T-cell (primary cell): ENCODE results near the gene ZNF211. TPM values are rescaled to one million over a fixed set of nuclear protein-coding genes. Genes with fewer than 3 reads are reported as not detected.

ENCODE experiments used
- ATAC-seq, 4 experiments: fragments of 200-7000 bp in 3 of 4; fragments of 150-1000 bp in 1 of 4; cut with Tn5 transposase; replicated peaks in 1 of 4; 1 replicate in 3 of 4; 2 replicates in 1 of 4; pipeline ENCODE4 v1.10.0; 2021; ENCODE audit warnings: moderate library complexity in 3 of 4, mild to moderate bottlenecking in 2 of 4, moderate number of reproducible peaks in 1 of 4
- CTCF ChIA-PET, 2 donors: fragments of 300-600 bp; sonication (Branson Sonifier 250); formaldehyde crosslinking; loops; one replicate each; lab custom pipeline; 2022; ENCODE audit warnings: antibody characterized with exemption in 2 of 2; lab: Charles Lee
- POLR2A ChIA-PET, 2 donors: fragments of 300-600 bp; sonication (Branson Sonifier 250); formaldehyde crosslinking; loops; one replicate each; lab custom pipeline; 2022; ENCODE audit warnings: antibody characterized with exemption in 2 of 2; lab: Charles Lee
- DNase-seq, 35 experiments: peaks; one replicate each; pipeline versions ENCODE4 v3.0.0 to v3.0.0-alpha.2; 2013 to 2023
- H3K27ac ChIP-seq: one replicate; pipeline ENCODE4 v1.5.1; 2013; ENCODE audit warnings: low read length
- H3K27me3 ChIP-seq, 2 experiments: replicated peaks in 1 of 2; 1 replicate in 1 of 2; 2 replicates in 1 of 2; pipeline versions ENCODE4 v1.6.1 to v1.7.0; 2013; ENCODE audit warnings: low read length in 1 of 2, mixed read lengths in 1 of 2; ENCODE audit not compliant: control insufficient read depth in 2 of 2, insufficient read depth in 2 of 2; ENCODE audit errors: extremely low read depth in 1 of 2
- H3K36me3 ChIP-seq, 2 donors: 1 replicate in 1 of 2; 2 replicates in 1 of 2; pipeline versions ENCODE4 v1.6.1 to v1.7.0; 2013; ENCODE audit warnings: low read length in 1 of 2; ENCODE audit not compliant: control insufficient read depth in 2 of 2, insufficient read depth in 1 of 2; ENCODE audit errors: extremely low read depth in 1 of 2
- H3K4me1 ChIP-seq, 2 experiments: 1 replicate in 1 of 2; 2 replicates in 1 of 2; pipeline versions ENCODE4 v1.6.1 to v1.7.0; 2013; ENCODE audit warnings: low read length in 2 of 2, mixed read lengths in 1 of 2; ENCODE audit not compliant: insufficient read depth in 2 of 2, control insufficient read depth in 1 of 2; ENCODE audit errors: extremely low read depth in 1 of 2
- H3K4me3 ChIP-seq, 2 donors: 1 replicate in 1 of 2; 2 replicates in 1 of 2; pipeline versions ENCODE4 v1.5.1 to v1.7.0; 2013; ENCODE audit warnings: mild to moderate bottlenecking in 2 of 2, low read length in 1 of 2, moderate library complexity in 1 of 2; ENCODE audit not compliant: control insufficient read depth in 1 of 2; ENCODE audit errors: extremely low read depth in 1 of 2
- H3K9me3 ChIP-seq: 2 replicates; pipeline ENCODE4 v1.7.0; 2013
- H3K27ac Mint-ChIP-seq, 2 donors: one replicate each; pipeline ENCODE4 v1.8.0; 2020 to 2021; ENCODE audit warnings: mild to moderate bottlenecking in 2 of 2, mixed read lengths in 2 of 2
- H3K27me3 Mint-ChIP-seq, 2 donors: one replicate each; pipeline ENCODE4 v1.8.0; 2021 to 2022; ENCODE audit warnings: mixed read lengths in 2 of 2
- H3K36me3 Mint-ChIP-seq: one replicate; pipeline ENCODE4 v1.8.0; 2021; ENCODE audit warnings: mixed read lengths
- H3K4me1 Mint-ChIP-seq, 3 donors: one replicate each; pipeline ENCODE4 v1.8.0; 2020 to 2022; ENCODE audit warnings: mixed read lengths in 3 of 3, mild to moderate bottlenecking in 1 of 3
- H3K4me3 Mint-ChIP-seq, 3 donors: one replicate each; pipeline ENCODE4 v1.8.0; 2020 to 2022; ENCODE audit warnings: mild to moderate bottlenecking in 3 of 3, mixed read lengths in 3 of 3, moderate library complexity in 3 of 3
- H3K9me3 Mint-ChIP-seq, 3 donors: one replicate each; pipeline ENCODE4 v1.8.0; 2020 to 2022; ENCODE audit warnings: mixed read lengths in 3 of 3
- WGBS: methylation state at CpG from one replicate; pipeline ENCODE4 v1.1.5; 2013; ENCODE audit warnings: missing lambda C conversion rate; ENCODE audit not compliant: insufficient coverage; 5-methylcytosine and 5-hydroxymethylcytosine counted together
- total RNA-seq, 35 experiments: library from RNA in 6 of 35; stranded (reverse) in 6 of 35; fragments of 120-200 nt in 1 of 35; gene quantifications; one replicate each; pipeline versions ENCODE4 v1.2.1 to v1.2.4 and lab custom pipeline; 2013 to 2026

Gene ZNF211
- total RNA-seq (10 to 100 TPM; 30.7 to 40.5 (median 34.7) TPM), total RNA-seq (lab: John Stamatoyannopoulos, UW) (7.0 to 82.8 (median 43.6) reads per million in 29 experiments)
- 35.8 TPM for total RNA-seq (2013)

DNA sequence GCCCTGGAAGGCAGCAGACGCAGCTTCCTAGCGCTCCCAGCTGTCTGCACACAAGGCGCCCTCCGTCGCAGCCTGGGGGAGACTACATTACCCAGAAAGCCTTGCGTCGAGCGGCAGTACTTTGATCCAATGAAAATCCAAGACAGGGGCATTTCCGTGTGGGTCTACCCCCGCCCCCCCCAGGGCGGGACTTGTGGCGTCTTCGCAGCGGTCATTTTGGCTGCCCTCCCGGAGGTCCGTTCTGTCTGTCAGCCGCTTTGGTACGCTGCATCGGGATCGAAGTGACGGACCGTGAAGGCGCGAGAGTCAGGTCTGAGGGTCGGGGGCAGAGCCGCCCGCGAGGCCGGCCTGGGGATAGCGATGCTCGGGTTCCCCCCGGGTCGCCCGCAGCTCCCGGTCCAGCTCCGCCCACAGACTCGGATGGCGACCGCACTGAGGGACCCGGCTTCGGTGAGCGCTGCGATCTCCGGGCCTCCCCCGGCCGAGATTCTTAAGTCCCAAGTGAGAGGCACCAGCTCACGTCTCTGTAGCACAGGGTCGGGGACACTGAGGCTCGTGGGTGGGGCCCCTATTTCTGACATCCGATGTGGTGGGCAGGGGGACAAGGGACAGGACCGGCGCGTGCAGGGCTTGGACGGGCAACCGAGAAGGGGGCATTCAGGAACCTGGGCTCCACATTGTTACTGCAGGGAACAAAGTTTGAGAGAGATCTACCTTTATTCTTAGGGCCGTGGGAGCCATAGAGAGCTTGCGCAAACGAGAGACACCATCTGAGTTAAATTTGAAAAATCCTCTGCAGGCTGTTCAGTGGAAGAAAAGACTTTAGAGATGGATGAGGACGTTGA is at the start of gene ZNF211:
TSS of gene ZNF211 (plus strand) at position 182 of the 845 bp plus-strand sequence. CDS start at position 361, 179 bp downstream.
- ChIA-PET POLR2A (interaction anchor here (0.6 to 1.0 kb wide), 2 partner anchors 94 kb away, joined by 3 read pairs; partner anchors contain the start of gene ZNF671 (in 2 of the 2)), CTCF (interaction anchor here (1.0 kb wide), 2 partner anchors 19 to 49 kb away, joined by 3 to 5 read pairs; partner anchors contain the start of genes ZNF134 (in 1 of the 2) and ZNF551 (in 1 of the 2))
- peak within 1 kb of the TSS; percentile 72 for H3K27ac ChIP-seq
- peak within 1 kb of the TSS; percentile 86 to 95 (median 93) for H3K4me3 Mint-ChIP-seq
- WGBS, result under 1% methylated on average over 51 of the region's 59 CpGs
- no peaks in the 10 kb centered on the region for H3K27me3 Mint-ChIP-seq
- H3K9me3 ChIP-seq, result peaks cover 2% of the 10 kb centered on the region
- H3K36me3 Mint-ChIP-seq, result peaks cover 46% of the 10 kb centered on the region
- DNase-seq (peak; percentile 76 to 93 (median 85)), ATAC-seq (peak; percentile 99 to 100 (median 100))
- peaks cover 17 to 42% (median 32%) of the 10 kb centered on the region in 3 donors for H3K9me3 Mint-ChIP-seq
- peaks cover 25 to 32% (median 30%) of the 10 kb centered on the region in 3 donors for H3K4me1 Mint-ChIP-seq
- peak within 1 kb of the TSS; percentile 92 to 98 for H3K4me3 ChIP-seq
- H3K4me1 ChIP-seq, result peaks cover 4 to 15% of the 10 kb centered on the region in 2 experiments
- peak within 1 kb of the TSS; percentile 86 to 90 for H3K27ac Mint-ChIP-seq
- H3K36me3 ChIP-seq, result peaks cover 0 to 31% of the 10 kb centered on the region in 2 donors
- H3K27me3 ChIP-seq, result no peaks in the 10 kb centered on the region

DNA sequence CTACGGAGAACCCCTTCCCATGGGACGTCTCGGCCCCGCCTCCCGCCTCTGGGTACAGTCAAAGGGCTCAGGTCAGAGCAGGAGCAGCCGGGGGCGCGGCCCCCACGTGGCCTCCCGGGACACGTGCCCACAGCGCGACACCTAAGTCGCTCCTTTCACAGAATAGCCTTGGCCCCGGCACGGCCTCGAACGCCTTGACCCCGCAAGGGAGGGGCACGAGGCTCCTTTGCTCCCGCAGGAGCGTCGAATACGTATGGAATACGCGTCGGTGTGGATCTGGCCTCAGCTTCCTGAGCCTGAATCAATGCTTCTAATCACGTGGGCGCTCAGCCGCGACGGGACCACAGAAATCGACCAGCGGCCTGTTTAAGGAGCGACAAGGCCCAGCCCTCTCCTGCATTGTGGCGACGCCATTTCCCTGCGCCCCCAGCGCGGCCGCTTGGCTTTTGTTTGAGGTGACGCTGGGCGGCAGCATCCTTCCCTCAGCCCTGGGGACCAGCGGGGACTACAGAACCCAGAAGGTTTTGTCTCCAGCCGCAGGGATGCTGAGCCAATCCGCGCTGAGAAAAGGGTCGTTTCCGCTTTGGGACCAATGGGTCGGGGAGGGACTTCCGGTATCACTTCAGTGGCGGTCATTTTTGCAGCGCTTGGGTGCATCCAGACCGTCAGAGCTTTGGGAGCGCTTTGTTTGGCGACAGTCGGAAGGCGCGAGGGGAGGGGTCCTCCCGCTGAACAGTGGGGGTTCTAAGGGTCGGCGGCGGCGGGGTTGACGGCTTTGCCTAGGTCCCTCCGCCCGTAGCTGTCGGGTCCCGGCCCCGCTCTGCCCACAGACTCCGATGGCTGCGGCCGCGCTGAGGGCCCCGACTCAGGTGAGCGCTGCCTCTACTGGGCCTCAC is 49.2 kb upstream of the ZNF211 start, which contains the start of gene ZIK1:
TSS of gene ZIK1 (plus strand) at position 625 of the 896 bp plus-strand sequence. CDS start at position 837, 212 bp downstream.
- H3K4me1 Mint-ChIP-seq, result peaks cover 24 to 25% (median 24%) of the 10 kb centered on the region in 3 donors
- H3K36me3 Mint-ChIP-seq, result peaks cover 49% of the 10 kb centered on the region
- Histone ChIP-seq H3K27me3 (peaks cover 0 to 7% of the 10 kb centered on the region in 2 experiments), H3K36me3 (peaks cover 0 to 7% of the 10 kb centered on the region in 2 donors), H3K4me1 (peaks cover 2 to 27% of the 10 kb centered on the region in 2 experiments), H3K27ac (peak within 1 kb of the TSS; percentile 63), H3K4me3 (peak within 1 kb of the TSS; percentile 69 to 72), H3K9me3 (peaks cover 2% of the 10 kb centered on the region)
- peak; percentile 90 to 94 (median 94) for ATAC-seq
- ChIA-PET CTCF (no interaction called here), POLR2A (interaction anchor here in 1 of 2 donors (0.7 kb wide), 1 partner anchor 475 kb away, joined by 3 read pairs; no protein-coding TSS in a partner anchor)
- H3K27ac Mint-ChIP-seq, result peak within 1 kb of the TSS; percentile 72 to 86
- peak within 1 kb of the TSS; percentile 91 to 98 (median 91) for H3K4me3 Mint-ChIP-seq
- peaks cover 27 to 57% (median 47%) of the 10 kb centered on the region in 3 donors for H3K9me3 Mint-ChIP-seq
- H3K27me3 Mint-ChIP-seq, result no peaks in the 10 kb centered on the region
- DNase-seq, result peak; percentile 71 to 93 (median 84)
- WGBS, result 7% methylated on average over 70 of the region's 76 CpGs

DNA sequence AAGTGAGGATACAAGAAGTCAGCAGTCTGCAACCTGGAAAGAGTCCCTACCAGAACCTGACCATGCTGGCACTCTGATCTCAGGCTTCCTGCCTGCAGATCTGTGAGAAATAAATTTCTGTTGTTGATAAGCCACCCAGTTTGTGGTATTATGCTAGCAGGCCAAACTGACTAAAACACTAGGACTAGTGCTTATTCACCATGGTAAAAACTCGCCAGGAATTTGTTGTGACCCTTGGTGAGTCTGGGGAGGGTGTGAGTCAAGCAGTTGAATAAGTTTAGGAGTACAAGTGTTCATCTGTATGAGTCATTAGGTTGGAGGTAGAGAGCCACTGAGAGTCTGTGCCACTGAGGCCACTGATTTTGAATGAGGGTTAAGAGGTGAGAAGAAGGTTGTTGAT is 45.4 kb upstream of the ZNF211 start:
- Mint-ChIP-seq H3K36me3 (peaks cover 75% of the 10 kb centered on the region), H3K27me3 (no peaks in the 10 kb centered on the region), H3K27ac (no peak overlapping the region), H3K4me1 (peaks cover 19 to 20% (median 19%) of the 10 kb centered on the region in 3 donors), H3K9me3 (peaks cover 29 to 68% (median 62%) of the 10 kb centered on the region in 3 donors), H3K4me3 (no peak overlapping the region)
- ATAC-seq, result no peak
- H3K36me3 ChIP-seq, result peaks cover 6 to 27% of the 10 kb centered on the region in 2 donors
- 75% methylated on average over 1 of the region's 1 CpG for WGBS
- peaks cover 0 to 7% of the 10 kb centered on the region in 2 experiments for H3K27me3 ChIP-seq
- no peak for DNase-seq
- CTCF ChIA-PET, result no interaction called here
- peaks cover 2 to 21% of the 10 kb centered on the region in 2 experiments for H3K4me1 ChIP-seq
- H3K4me3 ChIP-seq, result no peak overlapping the region
- H3K9me3 ChIP-seq, result peaks cover 22% of the 10 kb centered on the region
- POLR2A ChIA-PET, result no interaction called here
- no peak overlapping the region for H3K27ac ChIP-seq

DNA sequence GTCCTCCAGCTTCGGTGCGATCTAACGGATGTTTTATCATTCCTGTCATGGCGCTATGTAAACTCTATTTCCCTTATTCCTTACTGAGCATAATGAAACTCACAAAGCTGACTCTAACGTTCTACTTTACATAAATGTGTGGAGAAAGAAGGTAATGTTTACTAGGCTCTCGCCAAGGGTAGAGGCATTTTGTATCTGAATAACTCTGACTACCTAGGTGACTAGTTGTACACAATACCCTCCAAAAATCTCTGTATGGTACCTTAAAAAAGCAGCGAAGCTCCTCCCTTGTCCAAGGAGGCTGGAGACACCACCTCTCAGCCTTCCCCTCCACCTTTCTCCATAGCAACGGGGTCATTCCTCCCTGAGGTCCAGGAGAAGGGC is 33.6 kb upstream of the ZNF211 start:
- CTCF ChIA-PET, result no interaction called here
- ATAC-seq, result peak in 1 of 4 experiments; percentile 12
- POLR2A ChIA-PET, result no interaction called here

DNA sequence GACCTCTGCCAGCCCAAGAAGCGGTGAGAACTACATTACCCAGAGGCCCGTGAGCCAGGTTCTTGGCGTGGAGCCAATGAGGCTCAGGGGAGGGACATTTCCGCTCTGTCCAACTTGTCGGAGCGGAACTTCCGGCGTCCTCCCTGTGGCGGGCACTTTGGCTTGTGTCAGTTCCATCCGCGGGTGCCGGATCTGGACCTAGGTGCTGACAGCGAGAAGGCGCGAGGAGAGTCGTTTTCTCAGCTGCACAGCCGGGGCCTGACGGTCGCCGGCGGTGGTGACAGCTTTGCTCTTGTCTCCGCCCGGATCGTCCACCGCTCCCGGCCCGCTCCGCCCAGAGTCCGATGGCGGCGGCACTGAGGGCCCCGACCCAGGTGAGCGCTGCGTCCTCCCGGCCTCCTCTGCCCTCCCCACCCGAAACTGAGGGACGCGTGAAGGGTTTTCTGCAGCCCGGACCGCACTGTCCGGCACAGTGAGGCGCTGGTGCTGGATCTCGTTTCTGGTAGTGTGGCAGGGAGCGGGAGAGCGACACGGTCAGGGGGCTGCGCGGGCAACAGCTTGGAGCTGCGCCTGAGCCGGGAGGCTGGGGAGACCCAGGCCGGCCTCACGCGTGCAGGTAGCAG is 33.1 kb upstream of the ZNF211 start, which contains the start of gene ZNF530:
TSS of gene ZNF530 (plus strand) at position 125 of the 623 bp plus-strand sequence. CDS start 4,461 bp downstream, outside the sequence.
- Mint-ChIP-seq H3K9me3 (peaks cover 36 to 50% (median 40%) of the 10 kb centered on the region in 3 donors), H3K4me1 (peaks cover 25 to 27% (median 25%) of the 10 kb centered on the region in 3 donors), H3K27me3 (no peaks in the 10 kb centered on the region), H3K4me3 (peak within 1 kb of the TSS; percentile 73 to 88 (median 85)), H3K36me3 (peaks cover 41% of the 10 kb centered on the region), H3K27ac (peak within 1 kb of the TSS; percentile 84 to 91)
- peaks cover 6% of the 10 kb centered on the region for H3K9me3 ChIP-seq
- H3K4me3 ChIP-seq, result peak within 1 kb of the TSS; percentile 76 to 98
- no peaks in the 10 kb centered on the region for H3K27me3 ChIP-seq
- POLR2A ChIA-PET, result no interaction called here
- peak; percentile 39 to 89 (median 69) for DNase-seq
- CTCF ChIA-PET, result no interaction called here
- peaks cover 5 to 9% of the 10 kb centered on the region in 2 donors for H3K36me3 ChIP-seq
- ATAC-seq, result peak; percentile 92 to 99 (median 98)
- H3K4me1 ChIP-seq, result peaks cover 2 to 16% of the 10 kb centered on the region in 2 experiments
- peak within 1 kb of the TSS; percentile 32 for H3K27ac ChIP-seq
- 3% methylated on average over 53 of the region's 53 CpGs for WGBS

More for the DNA sequence above, 33.6 kb upstream of the ZNF211 start:
- H3K27ac ChIP-seq, result peak overlapping the region; percentile 32
- Mint-ChIP-seq H3K27me3 (no peaks in the 10 kb centered on the region), H3K27ac (peak overlapping the region; percentile 84 to 91), H3K36me3 (peaks cover 36% of the 10 kb centered on the region), H3K4me1 (peaks cover 25 to 27% (median 25%) of the 10 kb centered on the region in 3 donors), H3K4me3 (peak overlapping the region; percentile 73 to 88 (median 85)), H3K9me3 (peaks cover 31 to 48% (median 38%) of the 10 kb centered on the region in 3 donors)
- WGBS, result 0% methylated on average over 1 of the region's 8 CpGs
- no peaks in the 10 kb centered on the region for H3K27me3 ChIP-seq
- DNase-seq, result no peak
- peaks cover 2 to 16% of the 10 kb centered on the region in 2 experiments for H3K4me1 ChIP-seq
- H3K36me3 ChIP-seq, result peaks cover 4 to 5% of the 10 kb centered on the region in 2 donors
- peak overlapping the region; percentile 76 to 98 for H3K4me3 ChIP-seq
- peaks cover 4% of the 10 kb centered on the region for H3K9me3 ChIP-seq
